Endothelial cell (in vitro differentiated cells): ENCODE measurements around the gene SSB. TPM values are rescaled to one million over a fixed set of nuclear protein-coding genes. Genes with fewer than 3 reads are reported as not detected.

Experiments used
- DNase-seq: peaks from one replicate; pipeline ENCODE4 v3.0.0; 2021; ENCODE audit warnings: low spot score
- H3K27ac Mint-ChIP-seq: one replicate; pipeline ENCODE4 v1.8.0; 2021; ENCODE audit warnings: mixed read lengths, inconsistent platforms; ENCODE audit not compliant: unreplicated experiment
- H3K27me3 Mint-ChIP-seq: one replicate; pipeline ENCODE4 v1.8.0; 2021; ENCODE audit warnings: mild to moderate bottlenecking, moderate library complexity, mixed read lengths, inconsistent platforms; ENCODE audit not compliant: unreplicated experiment
- H3K36me3 Mint-ChIP-seq: one replicate; pipeline ENCODE4 v1.8.0; 2021; ENCODE audit warnings: mild to moderate bottlenecking, low read depth, mixed read lengths, inconsistent platforms; ENCODE audit not compliant: unreplicated experiment
- H3K4me1 Mint-ChIP-seq: one replicate; pipeline ENCODE4 v1.8.0; 2021; ENCODE audit warnings: mild to moderate bottlenecking, mixed read lengths, inconsistent platforms; ENCODE audit not compliant: unreplicated experiment
- H3K4me3 Mint-ChIP-seq: one replicate; pipeline ENCODE4 v1.8.0; 2021; ENCODE audit warnings: mild to moderate bottlenecking, mixed read lengths, inconsistent platforms; ENCODE audit not compliant: unreplicated experiment
- H3K9me3 Mint-ChIP-seq: one replicate; pipeline ENCODE4 v1.8.0; 2021; ENCODE audit warnings: mixed read lengths, inconsistent platforms; ENCODE audit not compliant: unreplicated experiment
- CTCF ChIP-seq: fragments of 200-600 bp; sonication (generic); IDR thresholded peaks from one replicate; pipeline ENCODE4 v1.5.0; 2021; ENCODE audit warnings: antibody characterized with exemption; ENCODE audit not compliant: unreplicated experiment
- total RNA-seq: library from RNA; stranded (reverse); fragmentation: NEBNext Ultra II Directional; extraction: Animal tissue kit (Norgen Biotek cat#: 25700); gene quantifications from one replicate; pipeline ENCODE4 v1.2.1, GENCODE V29; 2021; ENCODE audit not compliant: unreplicated experiment

The SSB gene
- total RNA-seq, 1 donor from 2014 or later, result 109 TPM

GRCh38 chr2:169778446-169778845 is 20.2 kb upstream of the SSB start:
- H3K27me3 Mint-ChIP-seq, result peaks cover 3% of the 10 kb centered on the region
- no peak overlapping the region for H3K4me3 Mint-ChIP-seq
- no peak for DNase-seq
- no peaks in the 10 kb centered on the region for H3K9me3 Mint-ChIP-seq
- TF ChIP-seq CTCF, result no peak
- no peak overlapping the region for H3K27ac Mint-ChIP-seq
- peaks cover 14% of the 10 kb centered on the region for H3K4me1 Mint-ChIP-seq
- no peaks in the 10 kb centered on the region for H3K36me3 Mint-ChIP-seq

GRCh38 chr2:169781249-169782013 is 17.2 kb upstream of the SSB start:
- no peak for DNase-seq
- H3K9me3 Mint-ChIP-seq, result no peaks in the 10 kb centered on the region
- H3K4me3 Mint-ChIP-seq, result no peak overlapping the region
- peaks cover 3% of the 10 kb centered on the region for H3K27me3 Mint-ChIP-seq
- TF ChIP-seq CTCF, result no peak
- no peaks in the 10 kb centered on the region for H3K36me3 Mint-ChIP-seq
- peaks cover 10% of the 10 kb centered on the region for H3K4me1 Mint-ChIP-seq
- no peak overlapping the region for H3K27ac Mint-ChIP-seq

GRCh38 chr2:169782513-169782912 is 16.2 kb upstream of the SSB start:
- H3K9me3 Mint-ChIP-seq, result no peaks in the 10 kb centered on the region

GRCh38 chr2:169790581-169790980 is 8.1 kb upstream of the SSB start:
- DNase-seq, result no peak
- Mint-ChIP-seq H3K36me3 (no peaks in the 10 kb centered on the region), H3K27me3 (no peaks in the 10 kb centered on the region), H3K9me3 (no peaks in the 10 kb centered on the region), H3K4me1 (peaks cover 2% of the 10 kb centered on the region), H3K4me3 (no peak overlapping the region), H3K27ac (no peak overlapping the region)
- no peak for TF ChIP-seq CTCF

More at GRCh38 chr2:169782513-169782912, 16.2 kb upstream of the SSB start:
- no peak overlapping the region for H3K4me3 Mint-ChIP-seq
- peaks cover 10% of the 10 kb centered on the region for H3K4me1 Mint-ChIP-seq
- no peak overlapping the region for H3K27ac Mint-ChIP-seq
- H3K36me3 Mint-ChIP-seq, result no peaks in the 10 kb centered on the region
- DNase-seq, result no peak
- TF ChIP-seq CTCF, result no peak
- H3K27me3 Mint-ChIP-seq, result peaks cover 3% of the 10 kb centered on the region

GRCh38 chr2:169795181-169795580 is 3.5 kb upstream of the SSB start:
- no peak overlapping the region for H3K27ac Mint-ChIP-seq
- TF ChIP-seq CTCF, result no peak
- DNase-seq, result no peak
- H3K27me3 Mint-ChIP-seq, result no peaks in the 10 kb centered on the region
- H3K4me1 Mint-ChIP-seq, result no peaks in the 10 kb centered on the region
- no peaks in the 10 kb centered on the region for H3K9me3 Mint-ChIP-seq
- H3K36me3 Mint-ChIP-seq, result peaks cover 3% of the 10 kb centered on the region
- H3K4me3 Mint-ChIP-seq, result no peak overlapping the region
